ENCODE data around the gene DPM1.

GRCh38 chr20:50991076-50991475 is 32.7 kb upstream of the DPM1 start:
- TF ChIP-seq RAD21 (IDR thresholded peaks at IDR 0.05 in 1 of 2, conservative IDR thresholded peaks at IDR 0.05 in 1 of 2; ENCODE audit: low read depth in 2 of 2, low read length in 2 of 2) = no peak
- no peak for TF ChIP-seq EP300 (IDR thresholded peaks at IDR 0.05; ENCODE audit: borderline replicate concordance in 1 of 2, low read depth in 2 of 2, low read length in 2 of 2)
- TF ChIP-seq CTCF (IDR thresholded peaks at IDR 0.05; ENCODE audit: control extremely low read depth in 1 of 3, insufficient read depth in 1 of 3, low read depth in 1 of 3, low read length in 3 of 3) = no peak
- no peak for TF ChIP-seq POLR2AphosphoS5 (IDR thresholded peaks at IDR 0.05; ENCODE audit: low read depth, low read length)
- TF ChIP-seq NRF1 (IDR thresholded peaks at IDR 0.05; ENCODE audit: low read depth, low read length) = no peak
- no peak for TF ChIP-seq EZH2 (IDR thresholded peaks at IDR 0.05; ENCODE audit: low read depth, low read length, severe bottlenecking)
- no peak for TF ChIP-seq YY1 (IDR thresholded peaks at IDR 0.05; ENCODE audit: low read depth, low read length)
- no peak for TF ChIP-seq TAF1 (IDR thresholded peaks at IDR 0.05; ENCODE audit: low read depth, low read length)
- TF ChIP-seq RNF2 (IDR thresholded peaks at IDR 0.05; ENCODE audit: borderline replicate concordance, low read depth, low read length, missing control alignments, poor library complexity, severe bottlenecking) = no peak
- TF ChIP-seq CEBPB (IDR thresholded peaks at IDR 0.05; ENCODE audit: low read depth, low read length) = no peak
- TF ChIP-seq TEAD4 (IDR thresholded peaks at IDR 0.05; ENCODE audit: low read depth, low read length) = no peak
- TF ChIP-seq POU5F1 (IDR thresholded peaks at IDR 0.05; ENCODE audit: low read depth, low read length) = no peak
- no peak for TF ChIP-seq SIX5 (IDR thresholded peaks at IDR 0.05; ENCODE audit: low read depth, low read length)
